Uterus (tissue), 2 donors: ENCODE measurements around the gene CD163.

Experiments used
- CTCF ChIP-seq, 4 experiments: fragments of 200-600 bp in 2 of 4; fragments of 450-650 bp in 2 of 4; sonication (generic) in 2 of 4; IDR thresholded peaks; one replicate each; pipeline ENCODE4 v1.5.1; 2016 to 2019; ENCODE audit warnings: antibody characterized with exemption in 4 of 4, mild to moderate bottlenecking in 2 of 4, moderate library complexity in 1 of 4
- POLR2A ChIP-seq, 2 donors: fragments of 450-650 bp; IDR thresholded peaks; one replicate each; pipeline ENCODE4 v1.6.1; 2016; ENCODE audit warnings: antibody characterized with exemption in 2 of 2, mild to moderate bottlenecking in 1 of 2, moderate library complexity in 1 of 2

- TF ChIP-seq POLR2A (IDR thresholded peaks at IDR 0.05) (no peak), CTCF (IDR thresholded peaks at IDR 0.05) (no peak)
Observed at GRCh38 chr12:7493006-7493405, 10.6 kb downstream of the CD163 start.
